HepG2 (cell line): ENCODE data around the gene PARN. TPM values are rescaled to one million over a fixed set of nuclear protein-coding genes. Genes with fewer than 3 reads are reported as not detected.

Experiments used
- ARHGAP35 ChIP-seq: sonication (generic); formaldehyde crosslinking; IDR thresholded peaks from 2 replicates; pipeline ENCODE4 v1.9.0; 2022; ENCODE audit warnings: mild to moderate bottlenecking, inconsistent platforms, moderate library complexity, missing genetic modification reagents, borderline replicate concordance
- ARNT ChIP-seq: fragments of 450-650 bp; IDR thresholded peaks from 2 replicates; pipeline ENCODE4 v1.6.1; 2017
- CCAR2 ChIP-seq: fragments of 200-400 bp; formaldehyde crosslinking; optimal IDR thresholded peaks from 2 replicates; pipeline ENCODE3; 2018; ENCODE audit warnings: low read depth, mild to moderate bottlenecking, low read length, moderate library complexity
- EED ChIP-seq: sonication (generic); formaldehyde crosslinking; IDR thresholded peaks from 2 replicates; pipeline ENCODE4 v1.5.0; 2020; ENCODE audit warnings: mild to moderate bottlenecking, missing genetic modification reagents
- FOXK1 ChIP-seq: sonication (generic); formaldehyde crosslinking; IDR thresholded peaks from 2 replicates; pipeline ENCODE4 v1.4.0; 2020; ENCODE audit warnings: low read depth, missing genetic modification reagents, borderline replicate concordance
- HDAC1 ChIP-seq: sonication (generic); formaldehyde crosslinking; IDR thresholded peaks from 2 replicates; pipeline ENCODE4 v1.5.1; 2020; ENCODE audit warnings: mild to moderate bottlenecking, missing genetic modification reagents
- HNRNPLL ChIP-seq: fragments of 200-400 bp; formaldehyde crosslinking; IDR thresholded peaks from 2 replicates; pipeline ENCODE4 v1.6.1; 2017; ENCODE audit warnings: mild to moderate bottlenecking, low read depth, low read length; ENCODE audit not compliant: poor library complexity, severe bottlenecking
- ISX ChIP-seq: sonication (generic); formaldehyde crosslinking; conservative IDR thresholded peaks from 2 replicates; pipeline ENCODE4 v1.5.0; 2020; ENCODE audit warnings: missing genetic modification reagents
- KLF9 ChIP-seq: IDR thresholded peaks from 2 replicates; pipeline ENCODE4 v1.6.1; 2016; ENCODE audit warnings: low read depth
- MAFG ChIP-seq: sonication (generic); formaldehyde crosslinking; IDR thresholded peaks from 2 replicates; pipeline ENCODE4 v1.5.1; 2020; ENCODE audit warnings: mild to moderate bottlenecking, missing genetic modification reagents
- POGZ ChIP-seq: sonication (generic); formaldehyde crosslinking; IDR thresholded peaks from 2 replicates; pipeline ENCODE4 v1.4.0; 2020; ENCODE audit warnings: mild to moderate bottlenecking, missing genetic modification reagents
- RAD21 ChIP-seq: fragments of 450-650 bp; formaldehyde crosslinking; IDR thresholded peaks from 2 replicates; pipeline ENCODE4 v1.5.0; 2020; ENCODE audit warnings: mild to moderate bottlenecking
- SMAD3 ChIP-seq: sonication (generic); formaldehyde crosslinking; IDR thresholded peaks from 2 replicates; pipeline ENCODE4 v1.4.0; 2020; ENCODE audit warnings: missing genetic modification reagents
- SUZ12 ChIP-seq: fragments of 150-350 bp; IDR thresholded peaks from 2 replicates; pipeline ENCODE4 v1.6.1; 2014; ENCODE audit warnings: low read depth, low read length
- ZNF343 ChIP-seq: sonication (generic); formaldehyde crosslinking; IDR thresholded peaks from 2 replicates; pipeline ENCODE4 v1.4.0; 2020; ENCODE audit warnings: mild to moderate bottlenecking, missing genetic modification reagents
- ZNF616 ChIP-seq: sonication (generic); formaldehyde crosslinking; IDR thresholded peaks from 2 replicates; pipeline ENCODE4 v1.5.0; 2020; ENCODE audit warnings: low read depth, mild to moderate bottlenecking, missing genetic modification reagents
- ZNF782 ChIP-seq: sonication (generic); formaldehyde crosslinking; IDR thresholded peaks from 2 replicates; pipeline ENCODE4 v1.4.0; 2020; ENCODE audit warnings: missing genetic modification reagents, mild to moderate bottlenecking, borderline replicate concordance
- ZNF792 ChIP-seq: IDR thresholded peaks from 2 replicates; pipeline ENCODE4 v1.6.1; 2016
- polyA plus RNA-seq, 8 experiments: library from polyadenylated mRNA; depleted of rRNA in 3 of 8; stranded (reverse) in 7 of 8; unstranded in 1 of 8; fragments of >200 nt; fragmentation: Illumina TruSeq in 4 of 8; extraction: Trizol in 4 of 8; gene quantifications; 2 replicates each; pipeline versions ENCODE4 v1.2.1 to v1.2.3, GENCODE V29; 2011 to 2016; ENCODE audit warnings: low read depth in 4 of 8, missing spikeins in 1 of 8, mixed read lengths in 1 of 8; ENCODE audit not compliant: insufficient read depth in 1 of 8
- total RNA-seq, 5 experiments: library from RNA; depleted of rRNA; stranded (reverse); fragments of >200 nt; fragmentation: Illumina TruSeq; extraction: Trizol; gene quantifications; 2 replicates each; pipeline ENCODE4 v1.2.3, GENCODE V29; 2016; ENCODE audit warnings: low read depth in 1 of 5
- TF ChIP-seq, protein P1 (sequence below): sonication (generic); formaldehyde crosslinking; IDR thresholded peaks from 2 replicates; pipeline ENCODE4 v1.8.0; 2022; ENCODE audit warnings: mild to moderate bottlenecking, missing genetic modification reagents, moderate library complexity
- TF ChIP-seq, protein P2 (sequence below): sonication (generic); formaldehyde crosslinking; IDR thresholded peaks from 2 replicates; pipeline ENCODE4 v1.9.0; 2021; ENCODE audit warnings: mild to moderate bottlenecking, missing genetic modification reagents
- TF ChIP-seq, protein P3 (sequence below): sonication (generic); formaldehyde crosslinking; IDR thresholded peaks from 2 replicates; pipeline ENCODE4 v1.4.0; 2020; ENCODE audit warnings: missing genetic modification reagents, mild to moderate bottlenecking, borderline replicate concordance

Gene PARN
- total and polyA plus RNA-seq, 2 of the 13 experiments (the other 11 are each of a cell fraction or from before 2014, with no cell fraction given), result 13.3 to 47.6 TPM

DNA sequence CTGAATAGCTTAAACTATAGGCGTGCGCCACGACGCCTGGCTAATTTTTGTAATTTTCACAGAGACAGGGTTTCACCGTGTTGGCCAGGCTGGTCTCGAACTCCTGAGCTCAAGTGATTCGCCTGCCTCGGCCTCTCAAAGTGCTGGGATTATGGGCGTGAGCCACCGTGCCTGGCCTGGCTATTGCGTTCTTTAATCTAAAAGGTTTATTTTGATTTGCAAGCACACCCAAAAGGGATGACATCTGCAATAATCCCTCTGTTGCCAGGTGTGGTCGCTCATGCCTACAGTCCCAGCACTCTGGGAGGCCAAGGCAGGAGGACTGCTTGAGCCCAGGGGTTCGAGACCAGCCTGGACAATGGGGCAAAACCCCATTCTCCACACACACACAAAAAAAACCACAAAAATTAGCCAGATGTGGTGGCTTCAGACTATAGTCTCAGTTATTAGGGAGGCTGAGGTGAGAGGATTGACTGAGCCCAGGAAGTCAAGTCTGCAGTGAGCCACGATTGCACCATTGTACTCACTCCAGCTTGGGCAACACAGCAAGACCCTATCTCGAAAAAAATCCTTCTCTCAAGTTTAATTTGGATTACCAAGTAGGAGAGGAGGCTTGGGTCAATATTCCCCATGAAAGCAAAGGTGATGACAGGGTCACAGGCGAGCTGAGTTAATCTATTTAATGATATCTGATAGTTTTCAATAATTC lies 144.1 kb downstream of the PARN start (continued):
- no peak for TF ChIP-seq ARHGAP35 (CRISPR knock-in tag)
- TF ChIP-seq POGZ (CRISPR knock-in tag), result no peak
- no peak for TF ChIP-seq SMAD3 (CRISPR knock-in tag)
- TF ChIP-seq CCAR2, result peak; percentile 42
- no peak for TF ChIP-seq HDAC1 (CRISPR knock-in tag)
- no peak for TF ChIP-seq ZNF792 (CRISPR knock-in tag)
- TF ChIP-seq, protein P1, sequence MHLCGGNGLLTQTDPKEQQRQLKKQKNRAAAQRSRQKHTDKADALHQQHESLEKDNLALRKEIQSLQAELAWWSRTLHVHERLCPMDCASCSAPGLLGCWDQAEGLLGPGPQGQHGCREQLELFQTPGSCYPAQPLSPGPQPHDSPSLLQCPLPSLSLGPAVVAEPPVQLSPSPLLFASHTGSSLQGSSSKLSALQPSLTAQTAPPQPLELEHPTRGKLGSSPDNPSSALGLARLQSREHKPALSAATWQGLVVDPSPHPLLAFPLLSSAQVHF, result no peak
- no peak for TF ChIP-seq SUZ12
- TF ChIP-seq FOXK1 (CRISPR knock-in tag), result no peak
- TF ChIP-seq, protein P2, sequence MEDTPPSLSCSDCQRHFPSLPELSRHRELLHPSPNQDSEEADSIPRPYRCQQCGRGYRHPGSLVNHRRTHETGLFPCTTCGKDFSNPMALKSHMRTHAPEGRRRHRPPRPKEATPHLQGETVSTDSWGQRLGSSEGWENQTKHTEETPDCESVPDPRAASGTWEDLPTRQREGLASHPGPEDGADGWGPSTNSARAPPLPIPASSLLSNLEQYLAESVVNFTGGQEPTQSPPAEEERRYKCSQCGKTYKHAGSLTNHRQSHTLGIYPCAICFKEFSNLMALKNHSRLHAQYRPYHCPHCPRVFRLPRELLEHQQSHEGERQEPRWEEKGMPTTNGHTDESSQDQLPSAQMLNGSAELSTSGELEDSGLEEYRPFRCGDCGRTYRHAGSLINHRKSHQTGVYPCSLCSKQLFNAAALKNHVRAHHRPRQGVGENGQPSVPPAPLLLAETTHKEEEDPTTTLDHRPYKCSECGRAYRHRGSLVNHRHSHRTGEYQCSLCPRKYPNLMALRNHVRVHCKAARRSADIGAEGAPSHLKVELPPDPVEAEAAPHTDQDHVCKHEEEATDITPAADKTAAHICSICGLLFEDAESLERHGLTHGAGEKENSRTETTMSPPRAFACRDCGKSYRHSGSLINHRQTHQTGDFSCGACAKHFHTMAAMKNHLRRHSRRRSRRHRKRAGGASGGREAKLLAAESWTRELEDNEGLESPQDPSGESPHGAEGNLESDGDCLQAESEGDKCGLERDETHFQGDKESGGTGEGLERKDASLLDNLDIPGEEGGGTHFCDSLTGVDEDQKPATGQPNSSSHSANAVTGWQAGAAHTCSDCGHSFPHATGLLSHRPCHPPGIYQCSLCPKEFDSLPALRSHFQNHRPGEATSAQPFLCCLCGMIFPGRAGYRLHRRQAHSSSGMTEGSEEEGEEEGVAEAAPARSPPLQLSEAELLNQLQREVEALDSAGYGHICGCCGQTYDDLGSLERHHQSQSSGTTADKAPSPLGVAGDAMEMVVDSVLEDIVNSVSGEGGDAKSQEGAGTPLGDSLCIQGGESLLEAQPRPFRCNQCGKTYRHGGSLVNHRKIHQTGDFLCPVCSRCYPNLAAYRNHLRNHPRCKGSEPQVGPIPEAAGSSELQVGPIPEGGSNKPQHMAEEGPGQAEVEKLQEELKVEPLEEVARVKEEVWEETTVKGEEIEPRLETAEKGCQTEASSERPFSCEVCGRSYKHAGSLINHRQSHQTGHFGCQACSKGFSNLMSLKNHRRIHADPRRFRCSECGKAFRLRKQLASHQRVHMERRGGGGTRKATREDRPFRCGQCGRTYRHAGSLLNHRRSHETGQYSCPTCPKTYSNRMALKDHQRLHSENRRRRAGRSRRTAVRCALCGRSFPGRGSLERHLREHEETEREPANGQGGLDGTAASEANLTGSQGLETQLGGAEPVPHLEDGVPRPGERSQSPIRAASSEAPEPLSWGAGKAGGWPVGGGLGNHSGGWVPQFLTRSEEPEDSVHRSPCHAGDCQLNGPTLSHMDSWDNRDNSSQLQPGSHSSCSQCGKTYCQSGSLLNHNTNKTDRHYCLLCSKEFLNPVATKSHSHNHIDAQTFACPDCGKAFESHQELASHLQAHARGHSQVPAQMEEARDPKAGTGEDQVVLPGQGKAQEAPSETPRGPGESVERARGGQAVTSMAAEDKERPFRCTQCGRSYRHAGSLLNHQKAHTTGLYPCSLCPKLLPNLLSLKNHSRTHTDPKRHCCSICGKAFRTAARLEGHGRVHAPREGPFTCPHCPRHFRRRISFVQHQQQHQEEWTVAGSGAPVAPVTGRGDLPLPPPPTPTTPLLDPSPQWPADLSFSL (CRISPR knock-in tag), result no peak
- no peak for TF ChIP-seq MAFG (CRISPR knock-in tag)
- no peak for TF ChIP-seq ZNF616 (CRISPR knock-in tag)
- no peak for TF ChIP-seq RAD21
- TF ChIP-seq ZNF782 (CRISPR knock-in tag), result peak; percentile 81; the same call in 1 of the 2 replicates
- TF ChIP-seq ISX (CRISPR knock-in tag), result no peak
- no peak for TF ChIP-seq ARNT
- no peak for TF ChIP-seq KLF9 (CRISPR knock-in tag)
- 0 out of 2 replicates have a peak, but pooled peaks have one; percentile 47 for TF ChIP-seq ZNF343
- TF ChIP-seq EED, result peak; percentile 45; the same call in 1 of the 2 replicates
- no peak for TF ChIP-seq HNRNPLL
- TF ChIP-seq, protein P3, sequence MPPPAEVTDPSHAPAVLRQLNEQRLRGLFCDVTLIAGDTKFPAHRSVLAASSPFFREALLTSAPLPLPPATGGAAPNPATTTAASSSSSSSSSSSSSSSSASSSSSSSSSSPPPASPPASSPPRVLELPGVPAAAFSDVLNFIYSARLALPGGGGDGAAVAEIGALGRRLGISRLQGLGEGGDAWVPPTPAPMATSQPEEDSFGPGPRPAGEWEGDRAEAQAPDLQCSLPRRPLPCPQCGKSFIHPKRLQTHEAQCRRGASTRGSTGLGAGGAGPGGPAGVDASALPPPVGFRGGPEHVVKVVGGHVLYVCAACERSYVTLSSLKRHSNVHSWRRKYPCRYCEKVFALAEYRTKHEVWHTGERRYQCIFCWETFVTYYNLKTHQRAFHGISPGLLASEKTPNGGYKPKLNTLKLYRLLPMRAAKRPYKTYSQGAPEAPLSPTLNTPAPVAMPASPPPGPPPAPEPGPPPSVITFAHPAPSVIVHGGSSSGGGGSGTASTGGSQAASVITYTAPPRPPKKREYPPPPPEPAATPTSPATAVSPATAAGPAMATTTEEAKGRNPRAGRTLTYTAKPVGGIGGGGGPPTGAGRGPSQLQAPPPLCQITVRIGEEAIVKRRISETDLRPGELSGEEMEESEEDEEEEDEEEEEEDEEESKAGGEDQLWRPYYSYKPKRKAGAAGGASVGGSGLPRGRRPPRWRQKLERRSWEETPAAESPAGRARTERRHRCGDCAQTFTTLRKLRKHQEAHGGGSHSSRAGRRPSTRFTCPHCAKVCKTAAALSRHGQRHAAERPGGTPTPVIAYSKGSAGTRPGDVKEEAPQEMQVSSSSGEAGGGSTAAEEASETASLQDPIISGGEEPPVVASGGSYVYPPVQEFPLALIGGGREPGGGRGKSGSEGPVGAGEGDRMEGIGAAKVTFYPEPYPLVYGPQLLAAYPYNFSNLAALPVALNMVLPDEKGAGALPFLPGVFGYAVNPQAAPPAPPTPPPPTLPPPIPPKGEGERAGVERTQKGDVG (CRISPR knock-in tag), result no peak
